GM18868 (cell line): ENCODE measurements around the gene B4GALT6.

Experiments used
- ATAC-seq: cut with Tn5 transposase; IDR thresholded peaks from one replicate; pipeline ENCODE4 v1.9.1; 2021; ENCODE audit warnings: mild to moderate bottlenecking, moderate library complexity; ENCODE audit not compliant: unreplicated experiment

Gene B4GALT6

GRCh38 chr18:31598021-31598805 is 86.2 kb downstream of the B4GALT6 start:
- no peak for ATAC-seq

- no peak for ATAC-seq
Observed at GRCh38 chr18:31596081-31596872, 88.1 kb downstream of the B4GALT6 start.

- ATAC-seq: no peak
Observed at GRCh38 chr18:31595121-31595771, 89.1 kb downstream of the B4GALT6 start.

- ATAC-seq: no peak
Observed at GRCh38 chr18:31592506-31593157, 91.7 kb downstream of the B4GALT6 start.

- ATAC-seq: no peak
Observed at GRCh38 chr18:31591628-31592027, 92.8 kb downstream of the B4GALT6 start, which contains the start of gene TTR. Gene TTR (plus strand): TSS chr18:31591877. CDS start chr18:31591903, 26 bp downstream.

GRCh38 chr18:31591113-31591512 is 93.3 kb downstream of the B4GALT6 start:
- ATAC-seq: no peak

GRCh38 chr18:31590570-31590969 is 93.8 kb downstream of the B4GALT6 start:
- no peak for ATAC-seq

GRCh38 chr18:31587529-31587928 is 96.9 kb downstream of the B4GALT6 start:
- ATAC-seq: no peak

- ATAC-seq: no peak
Observed at GRCh38 chr18:31586616-31587015, 97.8 kb downstream of the B4GALT6 start.

GRCh38 chr18:31585991-31586390 is 98.4 kb downstream of the B4GALT6 start:
- ATAC-seq: no peak

- ATAC-seq: no peak
Observed at GRCh38 chr18:31583185-31583854, 101.1 kb downstream of the B4GALT6 start.

GRCh38 chr18:31581498-31582197 is 102.7 kb downstream of the B4GALT6 start:
- no peak for ATAC-seq

- ATAC-seq: no peak
Observed at GRCh38 chr18:31579375-31579774, 105.0 kb downstream of the B4GALT6 start.

- ATAC-seq: no peak
Observed at GRCh38 chr18:31578126-31578525, 106.3 kb downstream of the B4GALT6 start.

GRCh38 chr18:31577195-31577594 is 107.2 kb downstream of the B4GALT6 start:
- ATAC-seq: peak; percentile 19

GRCh38 chr18:31576670-31577069 is 107.7 kb downstream of the B4GALT6 start:
- ATAC-seq: peak; percentile 48

GRCh38 chr18:31575515-31576257 is 108.7 kb downstream of the B4GALT6 start:
- ATAC-seq: no peak

GRCh38 chr18:31574359-31574758 is 110.0 kb downstream of the B4GALT6 start:
- ATAC-seq: no peak
